VCaP (cell line): ENCODE data around the gene FAAH2.

ENCODE experiments used
- H3K27ac ChIP-seq: fragments of 450-650 bp; 2 replicates; pipeline ENCODE4 v1.5.1; 2017
- CTCF ChIP-seq: fragments of 450-650 bp; conservative IDR thresholded peaks from 2 replicates; pipeline ENCODE4 v1.5.1; 2017; ENCODE audit warnings: mild to moderate bottlenecking, moderate library complexity

FAAH2 gene

GRCh38 chrX:57286507-57287251, at the start of gene FAAH2:
FAAH2 (plus strand) TSS chrX:57286706; CDS start chrX:57286826, 120 bp downstream.
- TF ChIP-seq CTCF, result peak; percentile 26

GRCh38 chrX:57241967-57242366, 44.5 kb upstream of the FAAH2 start:
- no peak for TF ChIP-seq CTCF
- H3K27ac ChIP-seq, result no peak overlapping the region

More at GRCh38 chrX:57286507-57287251, at the start of gene FAAH2:
- H3K27ac ChIP-seq, result peak within 1 kb of the TSS; percentile 87

- H3K27ac ChIP-seq, result no peak overlapping the region
- no peak for TF ChIP-seq CTCF
These were observed 34.5 kb upstream of the FAAH2 start for GRCh38 chrX:57251965-57252364.

- no peak overlapping the region for H3K27ac ChIP-seq
- TF ChIP-seq CTCF, result no peak
These were observed 21.4 kb upstream of the FAAH2 start for GRCh38 chrX:57265126-57265525.

GRCh38 chrX:57266275-57266674, 20.2 kb upstream of the FAAH2 start:
- H3K27ac ChIP-seq, result no peak overlapping the region

GRCh38 chrX:57266871-57267270, 19.6 kb upstream of the FAAH2 start:
- TF ChIP-seq CTCF, result no peak
- no peak overlapping the region for H3K27ac ChIP-seq

More at GRCh38 chrX:57266275-57266674, 20.2 kb upstream of the FAAH2 start:
- no peak for TF ChIP-seq CTCF

GRCh38 chrX:57267308-57267707, 19.2 kb upstream of the FAAH2 start:
- TF ChIP-seq CTCF, result no peak
- no peak overlapping the region for H3K27ac ChIP-seq
